Pancreas (tissue), 10 donors: Measurements from ENCODE around the gene ARHGEF16. TPM values are rescaled to one million over a fixed set of nuclear protein-coding genes. Genes with fewer than 3 reads are reported as not detected.

Experiments used
- ATAC-seq, 4 donors: fragments of 200-7000 bp; cut with Tn5 transposase; one replicate each; pipeline versions ENCODE4 v1.8.0 to v1.9.1; 2020; ENCODE audit warnings: mild to moderate bottlenecking in 4 of 4, moderate library complexity in 4 of 4
- DNase-seq, 6 donors: peaks; one replicate each; pipeline ENCODE4 v3.0.0-alpha.2; 2020
- FAIRE-seq: peaks from 2 replicates; lab custom pipeline; 2012; peaks lifted over from hg19 to GRCh38; lab: Jason Lieb, UNC
- H3K27ac ChIP-seq, 4 donors: fragments of 200-600 bp; sonication (generic); 1 replicate in 3 of 4; 2 replicates in 1 of 4; pipeline versions ENCODE4 v1.5.0 to v1.8.0; 2020
- H3K27me3 ChIP-seq, 4 donors: fragments of 200-600 bp; one replicate each; pipeline ENCODE4 v1.8.0; 2021
- H3K36me3 ChIP-seq, 3 donors: fragments of 200-600 bp; sonication (generic) in 1 of 3; one replicate each; pipeline versions ENCODE4 v1.5.0 to v1.8.0; 2020 to 2021
- H3K4me1 ChIP-seq, 3 donors: fragments of 200-600 bp; one replicate each; pipeline ENCODE4 v1.8.0; 2021
- H3K4me3 ChIP-seq, 4 donors: fragments of 200-600 bp; sonication (generic) in 2 of 4; one replicate each; pipeline versions ENCODE4 v1.5.0 to v1.8.0; 2020 to 2021
- H3K9me3 ChIP-seq, 4 donors: fragments of 200-600 bp; one replicate each; pipeline ENCODE4 v1.8.0; 2021
- CTCF ChIP-seq, 4 donors: fragments of 200-600 bp; sonication (generic) in 3 of 4; IDR thresholded peaks; one replicate each; pipeline versions ENCODE4 v1.5.0 to v1.8.0; 2021; ENCODE audit warnings: antibody characterized with exemption in 4 of 4
- WGBS, 2 donors: extraction: QIAGEN DNeasy Blood & Tissue Kit; methylation state at CpG; one replicate each; pipeline ENCODE4 v1.1.7; 2013; 5-methylcytosine and 5-hydroxymethylcytosine counted together
- intact Hi-C, 3 donors: fragments of 100-400 bp; cut with DNase I; formaldehyde crosslinking; loops; one replicate each; pipeline versions ENCODE4 v1.11.1 to v1.14.2; 2022
- polyA plus RNA-seq, 2 donors: library from polyadenylated mRNA; stranded (reverse); fragments of 200-250 nt; gene quantifications; one replicate each; pipeline ENCODE4 v1.2.3, GENCODE V29; 2013
- total RNA-seq, 6 donors: library from RNA; stranded (reverse); fragmentation: NEBNext Ultra II Directional in 4 of 6; extraction: Animal tissue kit (Norgen Biotek cat#: 25700) in 4 of 6; gene quantifications; one replicate each; pipeline versions ENCODE4 v1.2.1 to v1.2.4, GENCODE V29; 2021 to 2023
- donor health status: healthy with polysubstance abuse.
- donor health status: DM: no; HTN: no; CAD: no; lungs with moderate emphysema.
- donor health status: DM: no; HTN: no; CAD: no.
- donor health status: control.
- donor health status: control.
- donor health status: Bipolar disorder and iron deficiency.
- donor health status: DM: yes; HTN: yes; CAD: no.
- donor health status: DM: no; HTN: no; CAD: no.
- donor health status: DM: no; HTN: no; CAD: no.
- donor health status: DM: yes; HTN: yes; CAD: no.

The ARHGEF16 gene
- total and polyA plus RNA-seq, 8 donors, result 8.2 to 26.4 (median 9.8) TPM

DNA sequence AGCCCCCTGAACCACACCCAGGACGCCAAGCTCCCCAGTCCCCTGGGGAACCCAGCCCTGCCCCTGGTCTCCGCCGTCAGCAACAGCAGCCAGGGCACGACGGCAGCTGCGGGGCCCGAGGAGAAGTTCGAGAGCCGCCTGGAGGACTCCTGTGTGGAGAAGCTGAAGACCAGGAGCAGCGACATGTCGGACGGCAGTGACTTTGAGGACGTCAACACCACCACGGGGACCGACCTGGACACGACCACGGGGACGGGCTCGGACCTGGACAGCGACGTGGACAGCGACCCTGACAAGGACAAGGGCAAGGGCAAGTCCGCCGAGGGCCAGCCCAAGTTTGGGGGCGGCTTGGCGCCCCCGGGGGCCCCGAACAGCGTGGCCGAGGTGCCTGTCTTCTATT, 42.7 kb upstream of the ARHGEF16 start:
- H3K4me3 ChIP-seq, result no peak overlapping the region
- WGBS, 2 donors, result 88 to 90% methylated on average over 30 of the region's 30 CpGs
- H3K27ac ChIP-seq, result no peak overlapping the region
- FAIRE-seq (no peak), DNase-seq (no peak), ATAC-seq (no peak)
- H3K27me3 ChIP-seq, result no peaks in the 10 kb centered on the region
- peaks cover 0 to 10% (median 3%) of the 10 kb centered on the region in 3 donors for H3K36me3 ChIP-seq
- no peak for TF ChIP-seq CTCF (IDR thresholded peaks at IDR 0.05)
- no peaks in the 10 kb centered on the region for H3K9me3 ChIP-seq
- intact Hi-C loops, result loop anchor here in 2 of 3 donors (10.0 kb wide), 2 partner anchors 347 to 397 kb away; partner anchors contain the start of gene PRDM16 (in 1 of the 2)
- H3K4me1 ChIP-seq, result no peaks in the 10 kb centered on the region

DNA sequence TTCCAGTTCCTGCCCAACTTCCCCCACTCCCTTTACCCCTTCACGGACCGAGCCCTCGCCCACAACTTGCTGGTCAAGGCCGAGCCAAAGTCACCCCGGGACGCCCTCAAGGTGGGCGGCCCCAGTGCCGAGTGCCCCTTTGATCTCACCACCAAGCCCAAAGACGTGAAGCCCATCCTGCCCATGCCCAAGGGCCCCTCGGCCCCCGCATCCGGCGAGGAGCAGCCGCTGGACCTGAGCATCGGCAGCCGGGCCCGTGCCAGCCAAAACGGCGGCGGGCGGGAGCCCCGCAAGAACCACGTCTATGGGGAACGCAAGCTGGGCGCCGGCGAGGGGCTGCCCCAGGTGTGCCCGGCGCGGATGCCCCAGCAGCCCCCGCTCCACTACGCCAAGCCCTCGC, 42.1 kb upstream of the ARHGEF16 start:
- FAIRE-seq (no peak), ATAC-seq (no peak), DNase-seq (no peak)
- intact Hi-C loops, result loop anchor here in 2 of 3 donors (10.0 kb wide), 2 partner anchors 348 to 398 kb away; partner anchors contain the start of gene PRDM16 (in 1 of the 2)
- Histone ChIP-seq H3K9me3 (no peaks in the 10 kb centered on the region), H3K4me3 (no peak overlapping the region), H3K27me3 (no peaks in the 10 kb centered on the region), H3K27ac (no peak overlapping the region), H3K4me1 (no peaks in the 10 kb centered on the region), H3K36me3 (peaks cover 0 to 10% (median 3%) of the 10 kb centered on the region in 3 donors)
- WGBS, 2 donors, result 89 to 94% methylated on average over 27 to 33 of the region's 33 CpGs
- no peak for TF ChIP-seq CTCF (IDR thresholded peaks at IDR 0.05)

GRCh38 chr1:3413975-3414710, 40.3 kb upstream of the ARHGEF16 start:
- no peak for TF ChIP-seq CTCF (IDR thresholded peaks at IDR 0.05)
- Histone ChIP-seq H3K9me3 (no peaks in the 10 kb centered on the region), H3K4me3 (no peak overlapping the region), H3K4me1 (no peaks in the 10 kb centered on the region), H3K27me3 (no peaks in the 10 kb centered on the region), H3K36me3 (peaks cover 0 to 10% (median 3%) of the 10 kb centered on the region in 3 donors), H3K27ac (no peak overlapping the region)
- no peak for ATAC-seq
- WGBS, 2 donors, result 92 to 96% methylated on average over 33 to 34 of the region's 34 CpGs
- no peak for FAIRE-seq
- intact Hi-C loops, result loop anchor here in 2 of 3 donors (10.0 kb wide), 2 partner anchors 349 to 399 kb away; partner anchors contain the start of gene PRDM16 (in 1 of the 2)
- peak in 1 of 6 donors; percentile 46 for DNase-seq

- intact Hi-C loops, result loop anchor here in 2 of 3 donors (10.0 kb wide), 2 partner anchors 351 to 401 kb away; partner anchors contain the start of gene PRDM16 (in 1 of the 2)
- H3K27me3 ChIP-seq, result no peaks in the 10 kb centered on the region
- FAIRE-seq (no peak), DNase-seq (no peak), ATAC-seq (no peak)
- no peaks in the 10 kb centered on the region for H3K4me1 ChIP-seq
- peaks cover 0 to 10% (median 3%) of the 10 kb centered on the region in 3 donors for H3K36me3 ChIP-seq
- H3K9me3 ChIP-seq, result no peaks in the 10 kb centered on the region
- no peak for TF ChIP-seq CTCF (IDR thresholded peaks at IDR 0.05)
- H3K4me3 ChIP-seq, result no peak overlapping the region
- 85 to 88% methylated on average over 38 to 39 of the region's 39 CpGs for WGBS, 2 donors
- no peak overlapping the region for H3K27ac ChIP-seq
Measured at GRCh38 chr1:3415260-3416090, 39.0 kb upstream of the ARHGEF16 start.
